Measurements from ENCODE around the gene ZCCHC14.

ZCCHC14 gene

DNA sequence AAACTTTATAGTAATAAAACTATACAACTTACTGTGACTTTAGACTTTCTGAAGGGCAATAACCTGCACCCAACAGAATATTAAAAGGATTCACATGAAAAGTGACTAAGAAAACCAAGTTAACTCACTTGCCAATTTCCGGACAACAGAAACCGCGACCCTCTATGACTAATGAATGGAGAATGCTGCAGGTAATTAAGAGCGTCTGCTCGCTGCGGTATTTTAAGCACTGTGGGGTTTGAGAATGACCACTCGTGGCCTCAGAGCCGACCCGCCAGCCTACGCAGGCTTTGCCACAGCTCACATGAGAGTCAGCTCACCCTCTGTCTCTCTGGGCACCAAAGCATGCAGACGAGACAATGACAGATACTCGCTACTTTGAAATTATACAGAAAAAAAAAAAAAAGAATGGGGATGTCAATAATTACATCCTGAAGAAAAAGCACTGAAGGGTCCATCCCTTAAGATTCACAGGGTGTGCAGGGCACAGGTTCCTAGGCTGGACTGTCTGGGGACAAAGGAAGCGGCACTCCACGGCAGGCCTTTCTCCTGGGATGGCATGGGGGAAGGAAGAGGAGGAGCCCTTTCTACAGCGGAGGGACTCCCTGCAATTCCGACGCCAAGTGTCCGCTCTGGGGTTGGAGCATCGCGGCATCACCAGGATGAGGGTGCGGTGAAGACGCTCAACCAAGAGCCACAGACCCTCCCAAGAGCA lies 35.0 kb downstream of the ZCCHC14 start:
- DNase-seq (ENCODE audit: low read depth, low spot score) = peak; percentile 49

DNA sequence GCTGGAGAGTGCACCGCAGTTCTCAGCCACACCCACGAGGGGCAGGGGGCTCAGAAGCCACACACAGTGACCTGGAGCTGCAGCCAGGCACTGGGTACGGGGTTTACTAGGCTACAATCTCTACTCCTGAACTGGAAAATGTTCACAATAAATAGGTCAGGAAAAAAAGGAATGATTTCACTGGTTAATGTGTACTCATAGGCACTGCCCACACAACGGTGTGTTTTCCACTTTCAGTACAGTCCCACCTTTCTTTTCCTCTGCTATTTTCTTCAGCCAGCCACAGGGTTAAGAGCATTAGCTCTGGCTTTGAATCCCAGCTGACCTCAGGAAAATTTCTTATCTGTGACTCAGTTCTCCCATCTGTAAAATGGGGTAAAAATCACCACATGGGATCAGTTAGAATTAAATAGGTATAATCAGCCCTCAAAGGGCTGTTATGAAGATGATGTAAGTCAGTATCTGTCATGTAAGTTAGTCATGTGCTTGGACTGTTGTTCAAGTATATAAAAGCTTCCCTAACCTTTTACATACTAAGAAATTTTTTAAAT lies 35.7 kb downstream of the ZCCHC14 start:
- DNase-seq (ENCODE audit: low read depth, low spot score) = no peak

DNA sequence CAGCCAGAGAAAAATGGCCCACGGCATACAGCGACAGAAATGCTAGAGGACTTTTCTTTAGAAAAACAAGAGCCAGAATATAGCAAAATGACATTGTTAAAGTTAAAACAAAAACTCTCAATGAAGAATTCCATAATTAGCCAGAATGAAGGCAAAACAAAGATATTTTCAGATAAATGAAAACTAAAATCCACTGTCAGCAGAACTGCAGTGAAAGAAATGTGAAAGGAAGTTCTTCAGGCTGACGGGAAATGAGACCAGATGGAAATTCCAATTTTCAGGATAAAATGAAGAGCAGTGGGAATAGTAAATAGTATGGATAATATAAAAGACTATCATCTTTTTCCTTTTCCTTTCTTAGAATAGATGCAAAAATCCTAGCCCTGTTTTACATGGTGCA lies 38.4 kb downstream of the ZCCHC14 start:
- DNase-seq (ENCODE audit: low read depth, low spot score) = no peak

DNA sequence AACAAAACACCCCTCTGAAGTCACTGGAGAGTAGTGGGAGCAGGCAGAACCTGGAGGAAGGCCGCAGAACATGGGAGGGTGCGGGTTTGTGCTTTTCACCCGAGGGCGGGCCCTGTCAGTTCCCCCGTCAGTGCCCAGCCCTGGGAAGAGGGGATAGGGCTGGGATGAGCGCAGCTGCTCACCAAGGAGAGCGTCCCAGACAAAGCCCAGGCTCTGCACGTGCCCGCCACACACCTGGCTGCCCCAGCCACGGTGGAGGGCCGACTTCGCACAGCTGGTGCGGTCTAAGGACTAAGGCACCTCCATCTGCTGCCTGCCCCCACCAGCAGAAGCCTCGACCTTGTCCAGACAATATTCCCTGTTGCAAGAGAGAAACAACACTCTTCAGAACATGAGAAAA lies 39.5 kb downstream of the ZCCHC14 start:
- no peak for DNase-seq (ENCODE audit: low read depth, low spot score)

DNA sequence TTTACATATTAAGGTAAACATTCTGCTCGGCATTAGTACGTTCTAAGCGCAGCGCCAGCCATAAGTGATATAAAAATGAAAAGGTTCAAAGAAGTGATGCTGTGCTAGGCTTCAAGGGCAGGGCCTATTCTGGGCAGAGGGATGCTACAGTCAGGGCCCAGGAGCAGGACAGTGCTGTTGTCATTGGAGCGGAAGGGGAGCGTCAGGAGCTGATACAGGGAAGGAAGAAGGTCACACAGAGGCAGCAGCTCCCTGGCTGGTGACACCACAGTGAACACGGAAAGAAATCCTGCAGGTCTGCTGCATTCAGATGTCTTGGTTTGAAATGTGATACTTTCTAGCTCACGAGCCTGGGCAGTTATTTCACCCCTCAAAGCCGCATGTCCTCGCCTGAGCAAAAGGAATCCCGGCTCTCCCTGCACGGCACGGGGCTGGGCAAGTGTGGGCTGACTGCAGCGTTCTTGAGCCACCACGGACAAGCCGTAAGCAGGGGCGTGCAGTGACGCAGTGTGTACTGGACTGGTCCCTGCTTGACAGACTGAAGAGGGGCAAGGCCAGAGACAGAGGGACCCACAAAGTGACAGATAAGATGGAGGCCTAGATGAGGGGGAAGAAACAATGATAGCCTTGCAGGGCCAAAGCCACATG lies 41.1 kb downstream of the ZCCHC14 start:
- no peak for DNase-seq (ENCODE audit: low read depth, low spot score)

DNA sequence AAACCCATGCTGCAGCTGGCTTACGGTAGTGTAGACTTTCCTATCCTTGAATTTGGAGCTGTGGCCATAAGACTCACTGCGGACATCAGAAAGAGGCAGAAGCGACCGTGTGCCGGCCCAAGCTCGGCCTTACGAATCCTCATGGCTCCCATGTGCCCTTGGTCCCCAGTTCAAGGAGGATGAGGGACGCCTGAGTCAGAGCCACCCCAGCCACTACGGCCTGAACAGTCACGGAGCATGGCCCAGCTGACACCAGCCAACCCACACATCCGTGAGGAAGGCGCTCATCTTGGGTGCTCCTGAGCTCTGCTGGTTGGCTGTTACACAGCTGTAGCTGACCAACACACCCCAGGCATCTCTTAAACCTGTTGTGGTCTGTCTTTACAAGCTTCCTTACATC lies 44.0 kb downstream of the ZCCHC14 start:
- DNase-seq (ENCODE audit: low read depth, low spot score) = no peak

DNA sequence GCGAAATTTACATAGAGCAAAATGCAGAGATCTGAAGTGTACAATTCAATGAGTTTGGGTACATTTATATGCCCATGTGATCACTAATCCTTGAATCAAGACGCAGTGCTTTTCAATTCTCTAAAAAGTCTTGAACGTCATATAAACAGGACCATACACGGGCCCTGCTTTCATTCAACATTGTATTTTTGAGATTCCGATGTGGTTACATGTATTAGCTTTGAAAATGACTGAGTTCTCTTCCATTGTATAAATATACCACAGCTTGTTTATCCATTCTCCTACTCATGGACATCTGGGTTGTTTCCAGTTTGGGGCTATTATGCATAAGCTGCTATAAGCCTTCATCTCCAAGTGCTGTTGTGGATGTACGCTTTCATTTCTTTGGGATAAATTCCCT lies 45.5 kb downstream of the ZCCHC14 start:
- no peak for DNase-seq (ENCODE audit: low read depth, low spot score)

DNA sequence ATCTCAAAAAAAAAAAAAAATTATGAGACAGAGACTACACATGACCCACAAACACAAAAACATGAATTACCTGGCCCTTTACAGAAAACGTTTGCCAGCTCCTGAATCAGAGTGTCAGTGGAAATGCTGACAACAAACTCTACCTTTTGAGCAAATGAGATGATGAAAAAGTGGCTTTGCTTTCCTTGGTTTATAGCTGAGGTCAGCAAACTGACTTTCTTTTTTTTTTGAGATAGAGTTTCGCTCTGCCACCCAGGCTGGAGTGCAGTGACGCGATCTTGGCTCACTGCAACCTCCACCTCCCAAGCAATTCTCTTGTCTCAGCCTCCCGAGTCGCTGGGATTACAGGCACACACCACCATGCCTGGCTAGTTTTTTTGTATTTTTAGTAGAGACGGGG lies 46.3 kb downstream of the ZCCHC14 start:
- no peak for DNase-seq (ENCODE audit: low read depth, low spot score)

DNA sequence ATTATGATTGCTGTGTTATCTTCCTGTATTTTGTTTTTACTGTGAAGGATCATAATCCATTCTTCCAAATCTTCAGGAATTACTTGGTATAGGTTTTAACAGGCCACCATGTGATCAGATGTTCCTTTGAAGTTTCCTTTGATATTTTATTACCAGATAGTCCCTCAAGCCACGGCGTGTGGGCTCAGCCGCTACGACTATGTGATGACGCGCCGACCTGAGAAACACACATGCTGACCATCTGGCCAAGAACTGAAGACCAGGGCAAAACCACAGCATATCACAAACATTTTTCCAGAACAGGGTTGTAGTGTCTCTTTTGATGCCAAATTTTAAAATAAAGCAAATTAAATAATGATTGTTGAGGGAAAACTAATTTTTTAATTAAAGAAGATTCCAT lies 47.3 kb downstream of the ZCCHC14 start:
- no peak for DNase-seq (ENCODE audit: low read depth, low spot score)

DNA sequence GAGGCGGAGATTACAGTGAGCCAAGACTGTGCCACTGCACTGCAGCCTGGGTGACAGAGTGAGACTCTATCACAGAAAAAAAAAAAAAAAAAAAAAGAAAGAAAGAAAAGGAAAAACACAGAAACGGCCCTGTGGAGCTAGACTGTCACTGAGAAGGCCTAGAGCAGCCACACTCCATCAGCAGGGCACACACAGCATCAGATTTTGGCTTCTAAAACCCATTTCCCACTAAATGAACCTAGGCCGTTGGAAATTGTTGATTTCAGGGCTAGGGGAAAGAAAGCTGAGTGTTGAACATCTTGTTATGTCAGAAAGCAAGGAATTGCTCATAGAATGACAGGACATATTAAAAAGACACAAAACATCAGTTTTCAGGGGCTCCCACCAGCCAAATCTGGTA lies 48.9 kb downstream of the ZCCHC14 start:
- DNase-seq (ENCODE audit: low read depth, low spot score) = no peak

DNA sequence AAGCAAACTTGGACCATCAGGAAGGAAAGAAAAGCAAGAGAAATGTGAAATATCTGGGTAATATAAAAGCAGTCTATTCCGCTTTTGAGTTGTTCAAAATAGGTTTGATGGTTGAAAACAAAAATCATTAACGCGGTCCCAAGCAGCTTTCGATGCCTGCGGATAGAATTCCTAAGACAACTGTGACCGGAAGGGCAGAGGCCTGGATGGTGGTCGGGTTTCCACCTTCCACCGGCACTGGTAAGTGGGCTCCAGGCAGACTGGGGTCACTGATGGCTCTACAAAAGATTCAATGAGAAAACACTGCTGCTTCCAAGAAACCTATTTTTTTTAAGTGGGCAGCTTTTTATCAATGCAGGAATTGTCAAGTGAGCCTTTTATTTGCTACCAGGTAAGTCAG lies 49.8 kb downstream of the ZCCHC14 start:
- no peak for DNase-seq (ENCODE audit: low read depth, low spot score)

DNA sequence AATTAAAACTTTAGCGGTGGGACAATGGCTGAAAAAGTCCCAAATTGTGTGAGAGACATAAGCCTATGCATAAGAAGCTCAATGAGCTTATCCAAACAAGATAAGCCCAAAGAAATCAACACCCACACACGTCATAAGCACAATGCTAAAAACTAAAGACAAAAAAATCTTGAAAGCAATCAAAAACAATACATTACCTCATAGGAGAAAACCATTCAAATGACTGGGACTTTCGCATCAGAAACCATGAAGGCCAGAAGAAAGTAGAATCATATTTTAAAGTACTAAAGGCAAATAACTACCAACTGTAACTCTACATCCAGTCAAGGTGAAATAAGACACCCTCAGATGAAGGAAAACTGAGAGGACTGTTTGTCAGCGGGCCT lies 50.2 kb downstream of the ZCCHC14 start:
- DNase-seq (ENCODE audit: low read depth, low spot score) = no peak

DNA sequence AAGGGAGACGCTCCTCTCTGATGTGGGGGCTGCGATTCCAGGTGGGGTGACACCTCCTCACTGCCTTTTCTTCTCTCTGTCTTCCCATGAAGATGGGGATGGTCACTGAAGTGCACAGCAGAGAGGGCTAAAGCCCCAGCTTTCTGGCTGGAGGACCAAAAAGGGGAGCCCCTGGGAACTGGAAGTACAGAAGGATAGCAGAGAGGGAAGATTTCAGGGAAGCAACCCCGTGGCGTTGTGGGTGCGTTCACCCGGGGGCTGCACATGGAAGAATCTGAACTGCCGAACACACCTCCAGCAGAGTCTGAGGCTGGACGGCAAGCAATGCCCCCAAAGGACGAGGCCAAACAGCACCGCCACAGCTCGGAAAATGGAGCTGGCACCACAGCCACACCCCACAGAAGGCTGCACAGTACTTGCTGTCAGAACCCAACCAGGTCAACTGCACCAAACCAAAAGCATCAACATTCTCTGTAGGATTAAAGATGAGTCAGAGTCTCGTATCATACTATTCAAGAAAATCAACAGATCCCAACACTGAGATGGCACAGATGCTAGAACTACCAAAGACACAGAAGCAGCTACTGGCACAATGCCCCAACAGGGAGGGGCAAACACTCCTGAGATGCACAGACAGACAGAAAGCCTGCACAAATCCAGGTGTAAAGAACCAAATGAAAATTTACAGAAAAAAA lies 50.8 kb downstream of the ZCCHC14 start:
- no peak for DNase-seq (ENCODE audit: low read depth, low spot score)

DNA sequence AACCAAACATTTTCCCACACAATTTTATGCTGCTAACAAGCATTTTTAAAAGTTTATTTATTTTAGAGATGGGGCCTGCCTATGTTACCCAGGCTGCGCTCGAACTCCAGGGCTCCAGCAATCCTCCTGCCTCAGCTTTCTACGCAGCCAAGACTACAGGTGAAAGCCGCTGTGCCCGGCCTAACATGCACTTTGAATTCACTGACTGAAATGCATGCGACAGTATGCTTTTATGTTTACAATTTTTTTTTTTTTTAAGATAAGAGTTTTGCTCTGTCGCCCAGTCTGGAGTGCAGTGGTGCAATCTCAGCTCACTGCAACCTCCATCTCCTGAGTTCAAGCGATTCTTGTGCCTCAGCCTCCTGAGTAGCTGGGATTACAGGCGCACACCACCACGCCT lies 52.9 kb downstream of the ZCCHC14 start:
- no peak for DNase-seq (ENCODE audit: low read depth, low spot score)

DNA sequence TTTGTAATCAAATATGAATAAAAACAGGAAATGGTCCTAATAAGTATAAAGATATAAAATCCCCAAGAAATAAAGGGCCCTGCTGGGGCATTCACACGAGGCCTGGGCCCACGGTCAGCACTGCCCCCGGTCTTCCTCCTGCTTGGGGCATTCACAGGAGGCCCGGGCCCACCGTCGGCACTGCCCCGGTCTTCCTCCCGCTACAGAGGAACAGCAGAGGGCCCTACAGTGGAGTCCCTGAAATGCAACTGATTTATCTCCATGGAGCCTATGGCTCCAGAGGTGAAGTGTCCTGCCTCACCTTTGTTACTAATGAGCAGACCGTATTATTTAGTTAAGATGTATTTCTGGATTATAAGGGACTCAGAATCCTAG lies 54.2 kb downstream of the ZCCHC14 start:
- no peak for DNase-seq (ENCODE audit: low read depth, low spot score)

DNA sequence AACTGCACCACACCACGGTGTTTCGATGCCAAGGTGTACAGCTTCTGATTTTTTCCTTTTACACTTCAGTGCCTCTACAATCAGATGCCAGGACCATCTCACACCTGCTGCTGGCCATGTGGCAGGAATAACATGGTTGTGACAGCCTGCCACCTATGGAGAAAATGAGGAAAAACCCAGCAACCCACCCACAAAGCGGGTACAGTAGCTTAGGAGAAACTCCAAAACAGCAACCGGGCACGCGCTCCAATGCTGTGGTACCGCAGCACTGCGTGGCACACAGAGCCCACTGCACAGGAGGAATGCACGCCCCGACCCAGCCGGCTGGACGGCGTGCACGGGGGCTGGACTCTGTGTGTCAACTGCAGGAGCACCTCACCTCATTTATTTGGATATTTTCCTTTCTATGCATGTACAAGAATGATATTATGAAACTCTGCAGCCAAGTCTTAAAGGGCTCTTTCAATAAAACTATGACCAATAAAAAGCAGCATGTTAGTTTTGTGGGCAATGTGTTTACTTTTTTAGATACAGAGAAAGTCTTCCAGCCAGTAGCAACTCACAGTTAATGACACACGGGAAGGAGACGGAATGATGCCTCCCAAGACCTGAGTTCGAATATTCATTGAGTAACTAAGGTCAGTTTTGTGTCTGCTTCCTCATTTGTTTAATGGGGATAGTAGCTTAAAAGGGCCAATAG lies 54.8 kb downstream of the ZCCHC14 start:
- no peak for DNase-seq (ENCODE audit: low read depth, low spot score)

DNA sequence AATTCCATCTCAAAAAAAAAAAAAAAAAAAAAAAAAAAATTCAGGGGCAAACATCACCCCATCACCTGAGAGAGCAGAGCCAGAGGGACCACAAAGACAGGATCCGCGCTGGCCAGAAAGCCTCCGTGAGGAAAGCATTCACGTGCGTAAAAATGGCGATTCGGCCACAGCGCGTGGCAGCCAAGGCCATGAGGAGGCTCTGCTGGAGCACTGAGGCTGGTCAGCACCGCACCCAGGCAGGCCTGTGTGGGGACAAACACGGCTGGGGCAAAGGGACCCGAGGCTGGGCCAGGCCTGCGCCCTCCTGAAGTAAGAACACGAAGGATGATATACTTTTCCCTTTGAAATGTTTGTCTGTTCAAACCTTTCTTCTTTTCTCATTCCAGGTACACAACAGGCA lies 55.5 kb downstream of the ZCCHC14 start:
- DNase-seq (ENCODE audit: low read depth, low spot score) = no peak

DNA sequence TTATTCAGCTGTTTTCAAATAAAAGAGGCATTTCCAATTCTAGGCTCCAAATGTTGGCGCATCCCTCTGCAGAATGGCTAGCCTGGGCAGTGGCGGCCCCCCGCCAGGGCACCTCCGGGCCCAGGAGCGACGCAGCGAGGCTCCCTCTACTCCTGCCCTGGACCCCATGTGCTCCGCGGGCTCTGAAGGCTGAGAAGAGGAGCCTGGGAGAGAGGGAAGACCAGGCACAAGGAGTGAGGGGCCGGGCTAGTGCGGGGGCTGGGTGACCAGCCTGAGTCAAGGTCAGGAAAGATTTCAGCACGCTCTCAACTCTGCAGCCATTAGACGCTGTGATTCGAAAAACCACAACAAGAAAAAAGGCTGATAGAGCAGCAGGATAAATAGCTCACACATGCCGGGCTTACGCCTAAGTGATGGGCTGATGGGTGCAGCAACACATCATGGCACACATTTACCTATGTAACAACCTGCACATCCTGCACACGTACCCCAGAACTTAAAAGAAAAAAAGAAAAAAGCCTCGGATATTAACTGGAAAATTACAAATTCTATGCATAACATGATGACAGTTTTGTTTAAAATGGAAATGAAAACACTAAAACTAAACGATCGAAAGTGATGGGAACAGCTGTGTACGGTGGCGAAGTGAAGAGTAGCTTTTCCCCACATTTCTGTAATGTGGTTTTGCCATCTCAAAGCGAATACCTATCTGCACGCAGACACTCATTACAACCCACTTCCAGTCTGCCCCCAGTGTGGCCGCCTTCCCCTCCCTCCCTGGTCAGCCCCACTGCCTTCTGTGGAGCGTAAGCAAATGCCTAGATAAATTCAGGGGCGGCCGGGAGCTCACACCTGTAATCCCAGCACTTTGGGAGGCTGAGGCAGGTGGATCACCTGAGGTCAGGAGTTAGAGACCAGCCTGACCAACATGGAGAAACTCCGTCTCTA lies 56.3 kb downstream of the ZCCHC14 start:
- DNase-seq (ENCODE audit: low read depth, low spot score) = no peak

DNA sequence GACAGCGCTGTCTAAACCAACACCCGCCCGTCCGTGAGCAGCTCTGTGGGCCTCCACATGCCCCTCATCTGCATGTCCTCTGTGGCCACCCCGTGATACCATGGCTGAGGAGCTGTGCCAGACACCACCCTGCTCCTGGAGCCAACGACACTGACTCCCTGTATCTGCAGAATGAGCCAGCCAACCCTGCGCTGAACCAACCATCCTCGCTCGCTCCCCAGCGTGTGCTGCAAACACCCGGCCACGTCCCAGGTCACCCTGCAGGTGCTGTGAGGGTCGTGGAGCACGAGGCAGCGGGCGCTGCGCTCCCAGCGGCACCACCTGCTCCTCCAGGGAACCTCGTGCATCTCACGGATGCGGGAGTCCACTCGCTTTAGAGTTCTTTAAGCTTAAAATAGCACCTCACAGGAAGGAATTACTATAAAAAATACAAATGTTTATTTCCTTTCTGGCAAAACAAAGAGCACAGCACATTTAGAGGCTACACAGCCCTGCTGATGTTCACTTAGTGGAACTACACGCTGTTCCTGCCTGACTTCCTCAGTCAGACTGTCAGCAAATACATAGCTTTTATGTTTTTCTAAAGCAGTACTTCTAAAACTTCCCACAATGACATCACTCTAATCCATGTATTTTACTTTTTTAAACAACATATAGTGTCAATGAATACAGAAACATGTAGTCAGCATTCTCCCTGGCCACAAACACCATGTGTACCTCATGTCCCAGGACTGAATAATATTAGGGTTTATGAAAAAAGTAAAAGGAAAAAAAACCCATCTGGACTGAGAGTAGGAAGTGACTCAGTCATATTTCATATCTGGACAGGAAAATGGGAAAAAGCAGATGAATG lies 57.2 kb downstream of the ZCCHC14 start:
- no peak for DNase-seq (ENCODE audit: low read depth, low spot score)

DNA sequence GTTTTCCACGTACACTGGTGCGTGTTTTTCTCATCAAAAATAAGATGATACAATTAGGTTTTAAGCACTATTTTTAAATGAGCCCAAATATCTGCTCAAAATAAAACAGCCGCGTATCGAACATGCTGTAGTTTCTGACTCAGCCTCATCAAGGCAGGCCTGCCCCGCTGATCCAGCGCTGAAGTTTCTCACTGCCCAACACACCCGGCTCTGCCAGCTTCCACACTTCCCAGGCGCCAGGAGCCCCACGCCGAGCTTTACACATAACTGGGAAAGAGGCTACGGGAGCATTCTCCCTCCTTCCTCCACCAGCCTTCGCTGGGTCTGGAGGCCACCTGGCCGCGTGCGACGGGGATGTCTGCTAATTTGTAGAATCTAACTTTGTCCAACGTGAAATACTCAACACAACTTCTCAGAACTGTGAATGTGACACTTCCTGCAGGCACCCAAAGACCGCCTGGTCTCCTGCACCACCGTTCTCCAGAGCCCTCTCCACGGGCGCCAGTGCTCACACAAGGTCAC lies 58.6 kb downstream of the ZCCHC14 start:
- no peak for DNase-seq (ENCODE audit: low read depth, low spot score)

Measured in ELF-1 (cell line).